ENCODE measurements around the gene ANXA9.

The ANXA9 gene

DNA sequence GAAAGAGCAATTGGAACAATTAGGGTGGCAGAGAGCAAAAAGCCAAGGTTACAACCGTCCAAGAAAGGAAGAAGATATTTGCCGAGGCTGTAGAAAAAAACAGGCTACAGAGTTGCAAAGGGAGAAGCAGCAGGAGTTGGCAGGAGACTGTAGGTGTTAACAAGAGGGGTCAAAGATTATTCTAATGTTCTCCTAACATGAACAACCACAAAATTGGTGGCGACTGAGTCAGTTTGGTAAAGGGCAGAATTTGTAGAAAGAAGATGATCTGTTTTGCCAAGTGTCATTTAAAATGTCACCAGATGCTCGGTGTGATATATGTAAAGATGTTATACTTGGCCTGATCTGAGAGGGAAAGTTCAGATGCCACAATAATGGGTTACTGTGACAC is 25.8 kb downstream of the ANXA9 start:
- DNase-seq, result no peak

DNA sequence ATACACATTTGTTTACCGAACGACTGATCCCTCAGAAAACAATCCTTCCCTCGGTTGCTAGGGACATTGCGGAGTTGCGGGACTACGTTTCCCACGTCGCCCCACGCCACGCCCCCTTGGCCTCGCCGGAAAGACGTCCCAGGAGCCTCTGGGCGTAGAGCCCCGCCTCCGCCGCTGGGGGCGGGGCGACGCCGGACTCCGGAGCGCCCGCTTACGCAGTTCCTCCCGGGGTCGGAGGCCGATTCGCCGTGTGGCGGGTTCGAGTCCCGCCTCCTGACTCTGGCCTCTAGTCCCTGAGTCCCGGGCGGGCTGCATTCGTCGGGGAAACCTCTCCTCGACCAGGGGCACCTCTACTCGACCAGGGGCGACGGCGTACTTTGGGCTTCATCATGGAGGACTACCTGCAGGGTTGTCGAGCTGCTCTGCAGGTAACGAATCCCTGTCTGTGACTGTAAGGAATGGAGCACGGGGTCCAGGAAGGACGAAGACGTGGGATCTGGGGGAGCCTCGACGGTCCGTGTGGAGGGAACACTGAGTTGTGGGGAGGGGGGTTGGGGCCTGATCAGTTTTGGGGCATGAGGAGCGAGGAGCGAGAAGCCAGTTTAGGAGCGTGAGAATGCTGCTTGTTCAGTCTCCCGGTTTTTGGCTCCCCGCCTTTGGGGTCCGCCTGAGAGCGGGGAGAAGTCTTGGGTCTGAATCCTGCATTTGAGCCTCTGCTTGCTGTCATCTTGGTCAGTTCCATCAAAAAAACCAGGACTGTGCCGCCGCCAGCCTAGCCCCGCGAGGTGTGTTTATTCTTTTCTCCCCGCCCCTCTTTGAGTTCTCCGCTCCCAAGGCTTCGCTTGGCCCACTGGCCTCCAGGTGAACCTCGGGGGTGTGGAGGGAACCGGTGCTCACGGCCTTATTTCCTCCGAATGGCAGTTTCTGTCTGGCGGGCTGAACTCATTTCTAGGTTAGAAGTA is 26.4 kb downstream of the ANXA9 start, which contains the start of gene PRUNE1:
TSS of gene PRUNE1 (plus strand) at position 206 of the 962 bp plus-strand sequence. CDS start at position 390, 184 bp downstream.
- DNase-seq, result peak; percentile 83 to 94 (median 88)

DNA sequence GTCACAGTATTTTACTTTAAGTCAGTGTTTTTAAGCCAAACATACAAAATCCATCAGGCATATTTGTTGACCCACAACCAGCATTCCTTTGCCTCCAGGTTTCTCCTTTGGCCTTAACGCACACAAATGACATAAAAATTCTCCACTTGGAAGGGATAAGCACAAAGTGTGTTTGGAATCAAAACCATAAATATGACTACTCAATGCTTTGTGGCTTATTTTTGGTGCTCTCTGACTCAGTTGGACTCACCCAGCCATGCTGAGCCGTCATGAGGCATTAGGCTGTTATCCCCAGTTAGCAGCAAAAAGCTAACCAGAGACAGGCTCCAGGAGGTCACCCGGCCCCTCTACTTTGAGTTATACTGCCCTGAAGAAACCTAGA is 27.1 kb downstream of the ANXA9 start:
- DNase-seq, result no peak

DNA sequence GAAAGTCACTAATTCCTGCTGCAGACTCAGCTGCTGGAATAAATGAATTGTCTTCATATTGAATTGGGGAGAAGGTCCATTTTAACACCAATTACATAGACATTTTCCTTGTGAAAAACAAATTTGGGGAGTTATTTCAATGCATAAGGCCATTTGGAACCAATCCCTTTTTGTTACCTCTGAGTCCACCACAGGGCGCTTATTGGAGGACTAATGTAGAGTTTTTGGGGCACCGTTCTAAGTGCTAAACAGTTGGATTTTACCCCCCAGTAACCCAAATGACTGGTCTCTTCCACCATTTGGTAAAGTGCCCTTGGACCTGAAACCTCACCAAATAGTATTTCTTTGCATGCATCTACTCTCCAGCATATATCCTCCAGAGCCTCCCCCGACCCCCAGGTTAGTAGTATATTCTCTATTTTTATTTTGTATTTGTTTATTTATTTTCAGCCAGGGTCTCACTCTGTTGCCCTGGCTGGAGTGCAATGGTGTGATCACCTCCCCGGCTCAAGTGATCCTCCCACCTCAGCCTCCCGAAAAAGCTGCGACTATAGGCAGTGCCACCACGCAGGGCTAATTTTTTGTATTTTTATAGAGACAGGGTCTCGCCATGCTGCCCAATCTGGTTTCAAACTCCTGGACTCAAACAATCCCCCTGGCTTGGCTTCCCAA is 27.7 kb downstream of the ANXA9 start:
- no peak for DNase-seq

DNA sequence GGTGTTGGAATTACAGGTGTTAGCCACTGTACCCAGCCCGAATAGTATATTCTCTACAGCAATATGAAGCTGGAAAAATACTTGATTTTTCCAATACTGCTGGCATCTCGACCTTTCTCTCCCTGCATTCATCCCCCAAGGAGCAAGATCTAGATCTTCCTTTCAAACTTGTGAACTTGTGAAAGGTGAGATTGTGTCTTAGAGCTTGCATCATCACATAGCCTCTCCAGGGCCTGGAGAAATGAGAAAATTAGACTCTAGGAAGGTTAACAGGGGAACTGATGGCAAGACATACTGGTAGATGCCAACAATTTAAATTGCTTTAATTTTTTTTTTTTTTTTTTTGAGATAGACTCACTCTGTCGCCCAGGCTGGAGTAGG is 28.2 kb downstream of the ANXA9 start:
- no peak for DNase-seq

DNA sequence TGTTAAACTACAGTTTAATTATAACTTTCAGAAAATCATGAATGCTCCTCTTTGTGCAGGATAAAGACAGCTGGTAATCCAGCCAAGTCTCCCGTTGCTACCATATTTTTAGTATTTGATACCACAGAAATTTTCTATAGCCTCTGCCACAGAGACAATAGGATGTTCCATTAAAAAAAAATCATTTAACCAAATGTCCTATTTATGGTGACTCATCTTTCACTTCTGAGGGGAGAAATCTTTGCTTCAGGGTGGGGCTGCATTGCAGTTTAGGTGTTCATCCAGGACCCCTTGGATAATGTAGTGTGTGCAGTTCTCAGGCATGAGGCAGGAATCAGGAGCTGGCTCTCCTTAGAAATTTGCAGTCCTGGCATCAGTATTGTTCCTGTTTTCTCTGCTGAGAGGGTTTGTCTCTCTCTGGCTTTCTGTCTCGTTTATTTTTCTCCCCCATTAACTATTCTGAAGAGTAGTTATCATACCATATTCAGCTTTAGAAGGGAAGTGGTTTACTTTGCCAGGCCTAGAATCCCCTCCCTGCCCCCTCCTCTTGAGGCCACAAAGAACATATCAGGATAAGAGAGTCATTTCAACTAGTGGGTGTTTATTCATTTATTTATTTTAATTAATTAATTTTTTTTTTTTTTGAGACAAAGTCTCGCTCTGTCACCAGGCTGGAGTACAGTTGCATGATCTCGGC is 29.2 kb downstream of the ANXA9 start:
- DNase-seq, result no peak

DNA sequence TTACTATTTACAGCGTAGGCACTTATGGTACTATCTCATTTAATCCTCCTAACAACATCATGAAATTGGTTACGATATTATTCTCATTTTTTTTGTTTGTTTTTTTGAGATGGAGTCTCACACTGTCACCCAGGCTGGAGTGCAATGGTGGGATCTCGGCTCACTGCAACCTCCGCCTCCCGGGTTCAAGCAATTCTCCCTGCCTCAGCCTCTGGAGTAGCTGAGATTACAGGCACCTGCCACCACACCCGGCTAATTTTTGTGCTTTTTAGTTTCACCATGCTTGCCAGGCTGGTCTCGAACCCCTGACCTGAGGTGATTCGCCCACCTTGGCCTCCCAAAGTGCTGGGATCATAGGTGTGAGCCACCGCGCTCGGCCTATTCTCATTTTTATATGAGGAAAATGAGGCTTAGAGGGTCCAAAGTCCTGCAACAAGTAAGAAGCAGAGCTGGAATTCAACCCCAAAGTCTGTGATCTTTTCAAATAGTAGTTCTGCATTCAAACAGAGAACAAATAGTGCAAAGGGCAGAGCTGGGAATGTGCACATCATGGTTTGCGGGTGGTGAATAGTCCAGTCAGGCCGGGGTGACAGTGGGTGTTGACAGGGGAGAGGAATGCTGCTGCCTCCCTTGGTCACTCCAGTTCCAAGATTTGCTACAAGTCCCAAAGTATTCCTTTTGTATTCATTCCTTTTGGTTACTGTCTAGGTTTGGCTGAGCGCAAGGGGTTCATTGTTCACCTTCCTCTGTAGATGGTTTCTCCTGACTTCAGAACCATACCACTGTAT is 30.8 kb downstream of the ANXA9 start:
- DNase-seq, result no peak

DNA sequence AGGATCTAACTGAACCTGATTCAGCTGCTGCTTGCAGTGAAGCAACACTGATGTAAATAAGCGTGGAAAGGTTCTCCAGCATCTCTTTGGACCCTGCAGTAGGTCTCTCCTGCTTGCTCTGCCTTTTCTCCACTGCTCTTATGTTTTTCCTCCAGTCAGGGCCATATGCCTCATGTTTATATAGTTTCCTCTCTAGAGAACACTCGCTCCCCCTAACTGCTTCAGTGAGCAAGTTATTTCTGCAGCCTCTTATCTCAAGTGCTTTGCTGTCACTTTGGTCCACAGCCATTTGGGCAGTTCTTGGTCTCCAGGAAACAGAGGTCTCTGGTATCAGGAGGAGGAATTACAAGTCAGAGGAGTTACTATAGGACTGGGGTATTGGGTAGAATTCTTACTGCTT is 31.4 kb downstream of the ANXA9 start:
- no peak for DNase-seq

DNA sequence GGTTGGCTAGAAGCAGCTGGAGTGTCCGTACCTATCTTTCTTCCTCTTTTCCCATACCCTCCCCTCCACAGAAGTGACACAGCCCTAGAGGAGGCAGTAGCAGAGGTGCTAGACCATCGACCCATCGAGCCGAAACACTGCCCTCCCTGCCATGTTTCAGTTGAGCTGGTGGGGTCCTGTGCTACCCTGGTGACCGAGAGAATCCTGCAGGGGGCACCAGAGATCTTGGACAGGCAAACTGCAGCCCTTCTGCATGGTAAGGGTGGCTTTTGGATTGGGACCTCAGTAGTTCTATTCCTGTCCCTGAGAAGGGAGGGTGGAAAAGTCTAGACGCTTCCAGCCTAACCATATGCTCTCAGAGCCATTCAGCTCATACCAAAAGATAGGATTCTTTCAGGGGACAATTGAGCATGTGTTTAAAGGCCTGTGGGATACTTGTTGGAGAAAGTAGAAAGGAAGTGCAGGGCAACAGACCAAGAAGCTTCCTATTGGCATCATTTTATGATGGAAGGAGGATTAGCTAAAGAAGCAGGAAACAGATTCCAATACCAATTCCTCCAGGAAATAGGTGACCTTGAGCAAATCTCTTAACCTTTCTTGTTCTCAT is 42.6 kb downstream of the ANXA9 start:
- peak; percentile 33 to 81 (median 66) for DNase-seq

DNA sequence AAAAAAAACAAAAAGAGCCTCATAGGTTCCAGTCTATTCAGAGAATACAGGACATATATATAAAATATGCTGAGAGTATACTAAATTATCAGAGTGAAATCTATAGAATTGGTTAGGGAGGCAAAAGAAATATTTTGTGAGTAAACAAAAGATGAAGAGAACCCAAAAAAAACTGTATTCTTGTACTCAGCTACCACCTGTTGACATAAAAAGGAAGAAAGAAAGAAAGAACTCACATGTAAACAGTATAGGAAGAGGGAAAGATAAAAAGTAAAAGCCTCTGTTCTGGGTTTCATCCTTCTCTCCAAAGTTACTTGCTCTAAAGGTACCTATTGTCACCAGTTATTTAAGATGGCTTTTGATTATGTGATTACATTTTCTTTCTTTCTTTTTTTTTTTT is 44.4 kb downstream of the ANXA9 start:
- DNase-seq, result no peak

DNA sequence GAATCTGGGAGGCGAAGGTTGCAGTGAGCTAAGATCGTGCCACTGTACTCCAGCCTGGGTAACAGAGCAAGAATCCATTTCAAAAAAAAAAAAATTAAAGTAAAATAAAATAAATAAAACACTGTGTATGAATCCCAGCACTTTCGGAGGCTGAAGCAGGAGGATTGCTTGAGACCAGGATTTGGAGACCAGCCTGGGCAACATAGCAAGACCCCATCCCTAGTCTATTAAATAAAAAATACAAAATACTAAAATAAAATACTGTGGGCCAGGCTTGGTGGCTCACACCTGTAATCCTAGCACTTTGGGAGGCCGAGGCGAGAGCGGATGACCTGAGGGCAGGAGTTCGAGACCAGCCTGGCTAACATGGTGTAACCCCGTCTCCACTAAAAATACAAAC is 50.1 kb downstream of the ANXA9 start:
- DNase-seq, result no peak

DNA sequence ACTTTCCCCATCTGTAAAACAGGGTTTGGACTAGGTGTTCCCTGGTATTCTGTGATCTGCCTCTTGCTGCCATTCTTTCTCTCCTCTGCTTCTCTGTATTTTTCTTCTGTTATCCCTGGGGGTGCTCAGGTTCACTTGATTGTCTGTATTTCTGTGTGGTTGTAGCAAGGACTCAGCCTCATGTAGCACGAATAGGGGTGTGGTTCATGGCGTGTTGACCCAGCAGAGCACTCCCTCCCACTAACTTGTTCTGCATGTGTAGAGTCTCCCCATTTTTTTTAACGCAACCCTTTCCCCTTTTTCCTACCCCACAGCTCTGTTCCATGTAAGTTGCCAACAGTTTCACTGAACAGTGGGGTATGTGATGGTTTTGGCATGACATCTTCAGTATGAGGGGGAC is 53.1 kb downstream of the ANXA9 start:
- DNase-seq, result no peak

DNA sequence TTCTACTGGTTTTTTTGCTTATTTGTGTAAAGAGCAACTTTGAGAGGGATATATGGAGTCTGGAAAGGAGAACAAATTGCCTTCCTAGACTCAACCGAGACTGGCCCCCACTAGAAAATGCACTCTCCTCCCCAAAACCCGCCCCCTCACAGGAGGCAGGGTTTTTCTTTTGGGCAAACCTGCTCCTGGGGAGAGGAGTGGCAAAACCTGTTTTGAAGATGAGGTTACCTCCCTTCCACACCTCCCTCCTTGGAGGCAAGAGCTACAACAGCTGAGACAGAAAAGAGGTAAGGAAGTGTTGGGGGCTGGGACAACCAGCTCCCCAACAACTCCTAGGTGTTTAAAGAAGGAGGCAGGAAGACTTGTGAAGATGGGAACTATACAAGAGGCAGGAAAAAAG is 54.3 kb downstream of the ANXA9 start, which contains the start of gene BNIPL:
TSS of gene BNIPL (plus strand) at position 231 of the 400 bp plus-strand sequence. CDS start at position 371, 140 bp downstream.
- no peak for DNase-seq

DNA sequence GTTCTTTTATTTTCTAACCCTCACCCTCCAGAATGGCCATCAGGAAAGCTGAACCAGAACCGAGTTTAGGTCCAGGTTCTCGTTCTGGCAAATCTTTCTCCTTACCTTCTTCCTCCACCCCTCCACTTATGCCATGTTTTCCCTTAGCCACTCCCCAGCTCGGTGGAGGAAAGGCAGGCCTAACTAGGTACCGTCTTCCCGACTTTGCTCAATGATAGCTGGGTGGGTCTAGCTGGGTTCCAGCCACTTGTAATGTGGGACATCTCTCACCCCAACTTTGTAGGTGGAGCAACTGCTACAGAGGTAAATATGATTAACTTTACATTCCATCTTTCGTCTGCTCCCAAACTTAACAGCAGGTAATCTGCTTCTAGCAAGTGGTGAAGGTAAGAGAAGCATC is 54.9 kb downstream of the ANXA9 start:
- DNase-seq, result no peak

DNA sequence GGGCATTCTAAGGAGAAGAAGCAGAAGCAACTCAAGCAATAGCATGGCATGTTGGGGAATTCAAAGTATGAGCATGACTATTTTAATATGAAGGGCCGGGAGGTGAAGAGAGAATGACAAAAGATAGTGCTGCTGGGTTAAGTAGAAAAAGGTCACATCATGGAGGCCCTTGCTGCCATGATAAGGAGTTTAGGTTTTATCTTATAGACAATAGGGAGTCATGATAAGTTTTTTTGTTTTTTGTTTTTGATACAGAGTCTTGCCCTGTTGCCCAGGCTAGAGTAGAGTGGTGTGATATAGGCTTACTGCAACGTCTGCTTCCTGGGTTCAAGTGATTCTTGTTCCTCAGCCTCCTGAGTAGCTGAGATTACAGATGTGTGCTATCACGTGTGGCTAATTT is 57.4 kb downstream of the ANXA9 start:
- no peak for DNase-seq

DNA sequence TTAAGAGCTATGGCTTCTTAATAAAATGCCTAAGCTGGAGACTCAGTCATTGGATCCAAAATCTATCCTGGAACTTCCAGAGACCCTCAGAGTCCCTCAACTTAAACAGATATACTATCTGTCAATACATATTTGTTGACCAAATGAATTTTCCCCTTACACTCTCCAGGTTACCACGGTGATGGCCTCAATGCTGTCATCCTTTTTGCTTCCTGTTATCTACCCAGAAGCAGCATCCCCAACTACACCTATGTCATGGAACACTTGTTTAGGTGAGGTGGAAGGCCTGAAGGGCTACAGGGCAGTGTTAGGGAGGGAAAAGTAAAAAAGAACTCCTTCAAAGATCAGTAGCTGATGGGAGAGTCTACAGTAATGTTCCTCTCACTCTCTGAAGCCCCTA is 61.1 kb downstream of the ANXA9 start:
- DNase-seq, result no peak

All from activated naive CD4-positive, alpha-beta T cell (primary cell).